Activated naive CD8-positive, alpha-beta T cell treated with anti-CD3 and anti-CD28 coated beads, Interleukin-2, amount 50 U/mL, for 24 hours (primary cell): ENCODE results near the gene TMCC1.
"Not testable (repeated sequence)": the region's sequence is repeated elsewhere in the genome, so short reads cannot be mapped to it uniquely, and the experiment has no call there.

ENCODE experiments used
- ATAC-seq: fragments of 150-1000 bp; cut with Tn5 transposase; one replicate; pipeline ENCODE4 v1.10.0; 2021
- DNase-seq: peaks from one replicate; pipeline ENCODE4 v3.0.0; 2021
- H3K27ac Mint-ChIP-seq: one replicate; pipeline ENCODE4 v1.8.0; 2021; ENCODE audit warnings: mild to moderate bottlenecking, mixed read lengths
- H3K27me3 Mint-ChIP-seq: one replicate; pipeline ENCODE4 v1.8.0; 2021; ENCODE audit warnings: mixed read lengths
- H3K36me3 Mint-ChIP-seq: one replicate; pipeline ENCODE4 v1.8.0; 2021; ENCODE audit warnings: low read depth, mixed read lengths
- H3K4me1 Mint-ChIP-seq: one replicate; pipeline ENCODE4 v1.8.0; 2021; ENCODE audit warnings: mixed read lengths
- H3K4me3 Mint-ChIP-seq: one replicate; pipeline ENCODE4 v1.8.0; 2021; ENCODE audit warnings: mild to moderate bottlenecking, moderate library complexity, mixed read lengths
- H3K9me3 Mint-ChIP-seq: one replicate; pipeline ENCODE4 v1.8.0; 2021; ENCODE audit warnings: mixed read lengths

The TMCC1 gene

GRCh38 chr3:129727707-129728106 is 165.8 kb downstream of the TMCC1 start:
- H3K9me3 Mint-ChIP-seq, result no peaks in the 10 kb centered on the region
- no peak overlapping the region for H3K27ac Mint-ChIP-seq
- no peaks in the 10 kb centered on the region for H3K27me3 Mint-ChIP-seq

GRCh38 chr3:129723558-129724324 is 169.8 kb downstream of the TMCC1 start:
- DNase-seq (no peak), ATAC-seq (no peak)
- H3K4me3 Mint-ChIP-seq, result no peak overlapping the region
- H3K4me1 Mint-ChIP-seq, result no peaks in the 10 kb centered on the region
- no peaks in the 10 kb centered on the region for H3K36me3 Mint-ChIP-seq
- no peaks in the 10 kb centered on the region for H3K9me3 Mint-ChIP-seq
- no peak overlapping the region for H3K27ac Mint-ChIP-seq
- H3K27me3 Mint-ChIP-seq, result no peaks in the 10 kb centered on the region

More at GRCh38 chr3:129727707-129728106, 165.8 kb downstream of the TMCC1 start:
- no peak overlapping the region for H3K4me3 Mint-ChIP-seq
- no peaks in the 10 kb centered on the region for H3K36me3 Mint-ChIP-seq
- H3K4me1 Mint-ChIP-seq, result no peaks in the 10 kb centered on the region
- ATAC-seq, result no peak
- DNase-seq, result no peak

- DNase-seq, result no peak
- H3K4me1 Mint-ChIP-seq, result no peaks in the 10 kb centered on the region
- no peaks in the 10 kb centered on the region for H3K9me3 Mint-ChIP-seq
- H3K36me3 Mint-ChIP-seq, result no peaks in the 10 kb centered on the region
- H3K27ac Mint-ChIP-seq, result no peak overlapping the region
- no peak overlapping the region for H3K4me3 Mint-ChIP-seq
- no peaks in the 10 kb centered on the region for H3K27me3 Mint-ChIP-seq
- ATAC-seq, result no peak
Observed at GRCh38 chr3:129722527-129722926, 171.0 kb downstream of the TMCC1 start.

- no peak overlapping the region for H3K27ac Mint-ChIP-seq
- H3K9me3 Mint-ChIP-seq, result no peaks in the 10 kb centered on the region
- no peaks in the 10 kb centered on the region for H3K36me3 Mint-ChIP-seq
- no peak overlapping the region for H3K4me3 Mint-ChIP-seq
- DNase-seq (no peak), ATAC-seq (no peak)
- no peaks in the 10 kb centered on the region for H3K4me1 Mint-ChIP-seq
- no peaks in the 10 kb centered on the region for H3K27me3 Mint-ChIP-seq
Observed at GRCh38 chr3:129718201-129718600, 175.3 kb downstream of the TMCC1 start.

- Mint-ChIP-seq H3K4me1 (no peaks in the 10 kb centered on the region), H3K4me3 (no peak overlapping the region), H3K9me3 (no peaks in the 10 kb centered on the region), H3K36me3 (no peaks in the 10 kb centered on the region), H3K27me3 (no peaks in the 10 kb centered on the region), H3K27ac (no peak overlapping the region)
- DNase-seq (no peak), ATAC-seq (no peak)
Observed at GRCh38 chr3:129715854-129716253, 177.7 kb downstream of the TMCC1 start.

- Mint-ChIP-seq H3K4me3 (no peak overlapping the region), H3K27me3 (no peaks in the 10 kb centered on the region), H3K36me3 (no peaks in the 10 kb centered on the region), H3K9me3 (no peaks in the 10 kb centered on the region), H3K27ac (no peak overlapping the region), H3K4me1 (peaks cover 4% of the 10 kb centered on the region)
- DNase-seq (no peak), ATAC-seq (no peak)
Observed at GRCh38 chr3:129708328-129708861, 185.1 kb downstream of the TMCC1 start.

- Mint-ChIP-seq H3K4me1 (peaks cover 14% of the 10 kb centered on the region), H3K9me3 (no peaks in the 10 kb centered on the region), H3K36me3 (peaks cover 3% of the 10 kb centered on the region), H3K27me3 (no peaks in the 10 kb centered on the region), H3K4me3 (no peak overlapping the region), H3K27ac (no peak overlapping the region)
- no peak for DNase-seq
- no peak for ATAC-seq
Observed at GRCh38 chr3:129705274-129705673, 188.2 kb downstream of the TMCC1 start.

- Mint-ChIP-seq H3K4me3 (no peak overlapping the region), H3K9me3 (no peaks in the 10 kb centered on the region), H3K4me1 (peaks cover 14% of the 10 kb centered on the region), H3K36me3 (peaks cover 3% of the 10 kb centered on the region), H3K27ac (no peak overlapping the region), H3K27me3 (no peaks in the 10 kb centered on the region)
- no peak for DNase-seq
- ATAC-seq, result no peak
Observed at GRCh38 chr3:129703913-129704312, 189.6 kb downstream of the TMCC1 start.

GRCh38 chr3:129702934-129703712 is 190.4 kb downstream of the TMCC1 start:
- H3K4me1 Mint-ChIP-seq, result peaks cover 14% of the 10 kb centered on the region
- H3K4me3 Mint-ChIP-seq, result no peak overlapping the region
- peaks cover 3% of the 10 kb centered on the region for H3K36me3 Mint-ChIP-seq
- H3K9me3 Mint-ChIP-seq, result peaks cover under 1% of the 10 kb centered on the region
- H3K27me3 Mint-ChIP-seq, result no peaks in the 10 kb centered on the region
- DNase-seq (no peak), ATAC-seq (no peak)
- H3K27ac Mint-ChIP-seq, result no peak overlapping the region

GRCh38 chr3:129701161-129701560 is 192.3 kb downstream of the TMCC1 start:
- ATAC-seq (no peak), DNase-seq (no peak)
- no peaks in the 10 kb centered on the region for H3K27me3 Mint-ChIP-seq
- peaks cover 7% of the 10 kb centered on the region for H3K36me3 Mint-ChIP-seq
- peaks cover 14% of the 10 kb centered on the region for H3K4me1 Mint-ChIP-seq
- H3K4me3 Mint-ChIP-seq, result no peak overlapping the region
- no peak overlapping the region for H3K27ac Mint-ChIP-seq
- H3K9me3 Mint-ChIP-seq, result peaks cover 8% of the 10 kb centered on the region

GRCh38 chr3:129699612-129700011 is 193.9 kb downstream of the TMCC1 start:
- Mint-ChIP-seq H3K9me3 (peaks cover 12% of the 10 kb centered on the region), H3K4me1 (peaks cover 11% of the 10 kb centered on the region), H3K27ac (no peak overlapping the region), H3K27me3 (no peaks in the 10 kb centered on the region), H3K36me3 (peaks cover 11% of the 10 kb centered on the region), H3K4me3 (no peak overlapping the region)
- ATAC-seq (no peak), DNase-seq (no peak)

- ATAC-seq (no peak), DNase-seq (no peak)
- Mint-ChIP-seq H3K27ac (no peak overlapping the region), H3K36me3 (peaks cover 11% of the 10 kb centered on the region), H3K4me1 (peaks cover 11% of the 10 kb centered on the region), H3K27me3 (no peaks in the 10 kb centered on the region), H3K4me3 (no peak overlapping the region), H3K9me3 (peaks cover 12% of the 10 kb centered on the region)
Observed at GRCh38 chr3:129699199-129699598, 194.3 kb downstream of the TMCC1 start.

- no peaks in the 10 kb centered on the region for H3K27me3 Mint-ChIP-seq
- H3K36me3 Mint-ChIP-seq, result peaks cover 11% of the 10 kb centered on the region
- no peak for ATAC-seq
- H3K4me1 Mint-ChIP-seq, result peaks cover 11% of the 10 kb centered on the region
- H3K27ac Mint-ChIP-seq, result no peak overlapping the region
- no peak overlapping the region for H3K4me3 Mint-ChIP-seq
- no peak for DNase-seq
- peaks cover 12% of the 10 kb centered on the region for H3K9me3 Mint-ChIP-seq
Observed at GRCh38 chr3:129697229-129697969, 196.1 kb downstream of the TMCC1 start.

- peaks cover 12% of the 10 kb centered on the region for H3K9me3 Mint-ChIP-seq
- not testable (repeated sequence) for DNase-seq, H3K4me3 Mint-ChIP-seq, ATAC-seq, H3K4me1 Mint-ChIP-seq, H3K27ac Mint-ChIP-seq, H3K27me3 Mint-ChIP-seq
- H3K36me3 Mint-ChIP-seq, result peaks cover 11% of the 10 kb centered on the region
Observed at GRCh38 chr3:129696430-129696829, 197.1 kb downstream of the TMCC1 start.
